A204.1 (cell line): ENCODE measurements around the gene FRMD1.

Experiments used
- FAIRE-seq: peaks from 2 replicates; lab custom pipeline; 2012; peaks lifted over from hg19 to GRCh38; lab: Jason Lieb, UNC

Gene FRMD1

GRCh38 chr6:168004023-168004422 is 75.0 kb downstream of the FRMD1 start:
- no peak for FAIRE-seq
